ENCODE data around the gene CDO1. TPM values are rescaled to one million over a fixed set of nuclear protein-coding genes. Genes with fewer than 3 reads are reported as not detected.

CDO1 gene
- total and polyA plus RNA-seq, 3 experiments from 2014 or later, result 0.16 TPM; not detected in 2

GRCh38 chr5:115841382-115842088, 25.1 kb upstream of the CDO1 start, which contains the start of the genes AP3S1 and ATG12:
TSS of gene AP3S1 (plus strand) at chr5:115841935. CDS start at chr5:115842038, 103 bp downstream.
TSS of gene ATG12 (minus strand) at chr5:115841565. CDS start at chr5:115841552, 13 bp downstream.
- H3K27ac ChIP-seq (ENCODE audit: low read depth, low read length), result peak within 1 kb of the TSS; percentile 94
- peaks cover 39% of the 10 kb centered on the region for H3K4me1 ChIP-seq (ENCODE audit: insufficient read depth, low read length)
- no peaks in the 10 kb centered on the region for H3K9me3 ChIP-seq (ENCODE audit: low read length)
- peaks cover 12% of the 10 kb centered on the region for H3K36me3 ChIP-seq (ENCODE audit: insufficient read depth, low read length)
- no peaks in the 10 kb centered on the region for H3K9me3 Mint-ChIP-seq
- peak; percentile 84 to 94 (median 92) for DNase-seq
- no peaks in the 10 kb centered on the region for H3K27me3 Mint-ChIP-seq
- POLR2A ChIA-PET, result interaction anchor here (0.6 to 1.7 kb wide), 5 partner anchors 215 to 298 kb away, joined by 3 to 7 read pairs (median 3); partner anchors contain the start of genes COMMD10 and TMED7
- H3K4me3 Mint-ChIP-seq, result peak within 1 kb of the TSS; percentile 98 to 100 (median 99)
- H3K36me3 Mint-ChIP-seq, result peaks cover 0 to 26% (median 0%) of the 10 kb centered on the region in 3 donors
- CTCF ChIA-PET, result interaction anchor here (0.8 to 1.7 kb wide), 2 partner anchors 10 to 216 kb away, joined by 3 to 4 read pairs; partner anchors contain the start of gene TMED7
- no peaks in the 10 kb centered on the region for H3K27me3 ChIP-seq (ENCODE audit: insufficient read depth, low read length, poor library complexity, severe bottlenecking)
- H3K4me3 ChIP-seq (ENCODE audit: low read length), result peak within 1 kb of the TSS; percentile 95
- peak within 1 kb of the TSS; percentile 97 to 100 (median 100) for H3K27ac Mint-ChIP-seq
- H3K4me1 Mint-ChIP-seq, result peaks cover 59 to 79% (median 70%) of the 10 kb centered on the region in 3 donors

DNA sequence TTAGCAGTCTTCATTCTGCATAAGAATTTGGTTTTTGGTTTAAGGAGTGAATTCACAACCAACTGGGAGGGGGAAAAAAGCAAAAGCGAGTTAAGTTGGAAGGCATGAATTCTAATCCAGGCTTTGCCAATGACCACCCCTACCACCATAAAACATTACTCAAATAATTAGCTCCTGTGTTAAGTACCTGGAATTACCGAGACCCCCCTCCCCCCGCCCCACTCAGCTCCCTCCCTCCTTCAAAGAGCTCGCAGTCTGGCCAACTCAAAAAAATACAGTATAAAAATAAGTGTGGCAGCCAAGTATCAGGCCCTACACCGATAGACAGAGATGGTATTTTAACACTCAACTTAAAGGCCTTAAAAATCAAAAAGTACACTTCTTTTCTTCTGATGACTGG, 24.4 kb upstream of the CDO1 start:
- Mint-ChIP-seq H3K27me3 (no peaks in the 10 kb centered on the region), H3K4me1 (peaks cover 62 to 78% (median 74%) of the 10 kb centered on the region in 3 donors), H3K27ac (peak overlapping the region; percentile 97 to 100 (median 100)), H3K9me3 (no peaks in the 10 kb centered on the region), H3K4me3 (peak overlapping the region; percentile 98 to 100 (median 99)), H3K36me3 (peaks cover 0 to 32% (median 3%) of the 10 kb centered on the region in 3 donors)
- Histone ChIP-seq H3K27ac (ENCODE audit: low read depth, low read length) (peak overlapping the region; percentile 94), H3K27me3 (ENCODE audit: insufficient read depth, low read length, poor library complexity, severe bottlenecking) (no peaks in the 10 kb centered on the region), H3K36me3 (ENCODE audit: insufficient read depth, low read length) (peaks cover 17% of the 10 kb centered on the region), H3K4me1 (ENCODE audit: insufficient read depth, low read length) (peaks cover 39% of the 10 kb centered on the region), H3K4me3 (ENCODE audit: low read length) (peak overlapping the region; percentile 95), H3K9me3 (ENCODE audit: low read length) (no peaks in the 10 kb centered on the region)
- CTCF ChIA-PET, result interaction anchor here (0.8 to 2.5 kb wide), 3 partner anchors 9 to 216 kb away, joined by 3 to 12 read pairs (median 4); partner anchors contain the start of gene TMED7
- DNase-seq, result no peak
- POLR2A ChIA-PET, result interaction anchor here (0.6 to 1.7 kb wide), 7 partner anchors 33 to 297 kb away, joined by 3 to 7 read pairs (median 4); partner anchors contain the start of genes COMMD10 and TMED7

DNA sequence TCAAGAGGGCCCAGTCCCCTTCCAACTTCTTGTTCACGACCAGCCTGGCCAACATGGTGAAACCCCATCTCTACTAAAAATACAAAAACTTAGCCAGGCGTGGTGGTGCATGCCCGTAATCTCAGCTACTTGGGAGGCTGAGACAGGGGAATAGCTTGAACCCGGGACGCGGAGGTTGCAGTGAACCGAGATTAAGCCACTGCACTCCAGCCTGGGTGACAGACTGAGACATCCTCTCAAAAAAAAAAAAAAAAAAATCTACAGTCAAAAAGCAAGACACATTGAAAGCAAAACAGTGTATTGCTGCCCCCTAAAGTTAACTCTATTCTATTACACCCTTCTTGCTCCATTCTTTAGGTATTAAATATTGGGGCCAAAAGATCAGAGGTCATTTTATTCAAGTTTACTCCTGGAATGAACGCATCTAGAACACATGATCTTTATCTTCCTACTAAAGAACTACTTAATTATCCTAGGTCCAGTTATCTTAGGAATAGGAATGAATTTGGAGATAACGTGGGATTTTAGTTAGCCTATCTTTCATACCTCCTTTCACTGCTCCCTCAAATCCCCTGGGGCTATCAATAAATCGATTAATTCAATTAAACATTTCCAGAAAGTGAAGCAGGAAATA, 22.5 kb upstream of the CDO1 start:
- Mint-ChIP-seq H3K9me3 (no peaks in the 10 kb centered on the region), H3K27me3 (no peaks in the 10 kb centered on the region), H3K4me1 (peaks cover 58 to 68% (median 67%) of the 10 kb centered on the region in 3 donors), H3K4me3 (peak overlapping the region; percentile 98 to 100 (median 99)), H3K27ac (peak overlapping the region; percentile 52 to 97 (median 91)), H3K36me3 (peaks cover 0 to 51% (median 7%) of the 10 kb centered on the region in 3 donors)
- Histone ChIP-seq H3K27ac (ENCODE audit: low read depth, low read length) (no peak overlapping the region), H3K4me3 (ENCODE audit: low read length) (peak overlapping the region; percentile 22), H3K9me3 (ENCODE audit: low read length) (no peaks in the 10 kb centered on the region), H3K36me3 (ENCODE audit: insufficient read depth, low read length) (peaks cover 29% of the 10 kb centered on the region), H3K27me3 (ENCODE audit: insufficient read depth, low read length, poor library complexity, severe bottlenecking) (no peaks in the 10 kb centered on the region), H3K4me1 (ENCODE audit: insufficient read depth, low read length) (peaks cover 39% of the 10 kb centered on the region)
- CTCF ChIA-PET, result interaction anchor here (0.7 to 2.5 kb wide), 8 partner anchors 9 to 536 kb away, joined by 3 to 12 read pairs (median 3); no protein-coding TSS in a partner anchor
- POLR2A ChIA-PET, result no interaction called here
- DNase-seq, result peak in 4 of 5 donors; percentile 34 to 67 (median 63)

GRCh38 chr5:115835481-115835880, 19.0 kb upstream of the CDO1 start:
- CTCF ChIA-PET, result no interaction called here
- H3K4me1 Mint-ChIP-seq, result peaks cover 42 to 58% (median 53%) of the 10 kb centered on the region in 3 donors
- Histone ChIP-seq H3K4me1 (ENCODE audit: insufficient read depth, low read length) (peaks cover 26% of the 10 kb centered on the region), H3K4me3 (ENCODE audit: low read length) (no peak overlapping the region), H3K27me3 (ENCODE audit: insufficient read depth, low read length, poor library complexity, severe bottlenecking) (no peaks in the 10 kb centered on the region), H3K9me3 (ENCODE audit: low read length) (no peaks in the 10 kb centered on the region), H3K27ac (ENCODE audit: low read depth, low read length) (no peak overlapping the region), H3K36me3 (ENCODE audit: insufficient read depth, low read length) (peaks cover 44% of the 10 kb centered on the region)
- no peak overlapping the region for H3K4me3 Mint-ChIP-seq
- DNase-seq, result no peak
- POLR2A ChIA-PET, result no interaction called here
- peak overlapping the region in 2 of 8 donors; percentile 20 to 86 for H3K27ac Mint-ChIP-seq
- no peaks in the 10 kb centered on the region for H3K9me3 Mint-ChIP-seq
- no peaks in the 10 kb centered on the region for H3K27me3 Mint-ChIP-seq
- peaks cover 0 to 69% (median 14%) of the 10 kb centered on the region in 3 donors for H3K36me3 Mint-ChIP-seq

- Mint-ChIP-seq H3K36me3 (peaks cover 5 to 72% (median 24%) of the 10 kb centered on the region in 3 donors), H3K4me1 (peaks cover 11 to 26% (median 18%) of the 10 kb centered on the region in 3 donors), H3K9me3 (peaks cover 0 to 1% (median 0%) of the 10 kb centered on the region in 5 donors), H3K27me3 (no peaks in the 10 kb centered on the region), H3K27ac (peak overlapping the region in 7 of 8 donors; percentile 2 to 78 (median 12)), H3K4me3 (no peak overlapping the region)
- Histone ChIP-seq H3K27ac (ENCODE audit: low read depth, low read length) (no peak overlapping the region), H3K27me3 (ENCODE audit: insufficient read depth, low read length, poor library complexity, severe bottlenecking) (no peaks in the 10 kb centered on the region), H3K4me3 (ENCODE audit: low read length) (no peak overlapping the region), H3K36me3 (ENCODE audit: insufficient read depth, low read length) (peaks cover 35% of the 10 kb centered on the region), H3K9me3 (ENCODE audit: low read length) (no peaks in the 10 kb centered on the region), H3K4me1 (ENCODE audit: insufficient read depth, low read length) (no peaks in the 10 kb centered on the region)
- peak in 3 of 5 donors; percentile 4 to 33 (median 24) for DNase-seq
- POLR2A ChIA-PET, result no interaction called here
- CTCF ChIA-PET, result interaction anchor here (0.7 to 1.4 kb wide), 2 partner anchors 10 to 196 kb away, joined by 3 to 4 read pairs; partner anchors contain the start of genes AP3S1 and ATG12
Measured at GRCh38 chr5:115831163-115831768, 14.8 kb upstream of the CDO1 start.

- H3K36me3 Mint-ChIP-seq, result peaks cover 5 to 59% (median 20%) of the 10 kb centered on the region in 3 donors
- peaks cover 3 to 18% (median 14%) of the 10 kb centered on the region in 3 donors for H3K4me1 Mint-ChIP-seq
- H3K4me3 Mint-ChIP-seq, result no peak overlapping the region
- H3K4me1 ChIP-seq (ENCODE audit: insufficient read depth, low read length), result no peaks in the 10 kb centered on the region
- H3K27me3 Mint-ChIP-seq, result peaks cover 0 to 2% of the 10 kb centered on the region in 2 donors
- H3K9me3 Mint-ChIP-seq, result peaks cover 0 to 8% (median 5%) of the 10 kb centered on the region in 5 donors
- H3K27me3 ChIP-seq (ENCODE audit: insufficient read depth, low read length, poor library complexity, severe bottlenecking), result no peaks in the 10 kb centered on the region
- CTCF ChIA-PET, result interaction anchor here (1.2 kb wide), 1 partner anchor 9 kb away, joined by 3 read pairs; no protein-coding TSS in a partner anchor
- H3K27ac ChIP-seq (ENCODE audit: low read depth, low read length), result no peak overlapping the region
- no peak overlapping the region for H3K27ac Mint-ChIP-seq
- POLR2A ChIA-PET, result no interaction called here
- no peaks in the 10 kb centered on the region for H3K9me3 ChIP-seq (ENCODE audit: low read length)
- H3K4me3 ChIP-seq (ENCODE audit: low read length), result no peak overlapping the region
- DNase-seq, result no peak
- peaks cover 22% of the 10 kb centered on the region for H3K36me3 ChIP-seq (ENCODE audit: insufficient read depth, low read length)
Measured at GRCh38 chr5:115829913-115830312, 13.5 kb upstream of the CDO1 start.

GRCh38 chr5:115825948-115826347, 9.5 kb upstream of the CDO1 start:
- no peak overlapping the region for H3K4me3 ChIP-seq (ENCODE audit: low read length)
- no peaks in the 10 kb centered on the region for H3K4me1 ChIP-seq (ENCODE audit: insufficient read depth, low read length)
- ChIA-PET CTCF (no interaction called here), POLR2A (no interaction called here)
- H3K27ac Mint-ChIP-seq, result no peak overlapping the region
- H3K9me3 ChIP-seq (ENCODE audit: low read length), result no peaks in the 10 kb centered on the region
- H3K27ac ChIP-seq (ENCODE audit: low read depth, low read length), result no peak overlapping the region
- peaks cover 0 to 21% (median 10%) of the 10 kb centered on the region in 5 donors for H3K9me3 Mint-ChIP-seq
- no peak overlapping the region for H3K4me3 Mint-ChIP-seq
- H3K27me3 ChIP-seq (ENCODE audit: insufficient read depth, low read length, poor library complexity, severe bottlenecking), result no peaks in the 10 kb centered on the region
- peaks cover 8% of the 10 kb centered on the region for H3K36me3 ChIP-seq (ENCODE audit: insufficient read depth, low read length)
- H3K27me3 Mint-ChIP-seq, result peaks cover 8 to 9% of the 10 kb centered on the region in 2 donors
- peaks cover 0 to under 1% (median under 1%) of the 10 kb centered on the region in 3 donors for H3K4me1 Mint-ChIP-seq
- DNase-seq, result no peak
- H3K36me3 Mint-ChIP-seq, result peaks cover 5 to 25% (median 12%) of the 10 kb centered on the region in 3 donors
